NCI-H1694 (cell line): ENCODE results near the gene TUBB1.
"Not testable (repeated sequence)": the region's sequence is repeated elsewhere in the genome, so short reads cannot be mapped to it uniquely, and the experiment has no call there.

Experiments used
- DNase-seq: peaks from one replicate; lab custom pipeline; 2025; lab: John Stamatoyannopoulos, UW

TUBB1 gene

DNA sequence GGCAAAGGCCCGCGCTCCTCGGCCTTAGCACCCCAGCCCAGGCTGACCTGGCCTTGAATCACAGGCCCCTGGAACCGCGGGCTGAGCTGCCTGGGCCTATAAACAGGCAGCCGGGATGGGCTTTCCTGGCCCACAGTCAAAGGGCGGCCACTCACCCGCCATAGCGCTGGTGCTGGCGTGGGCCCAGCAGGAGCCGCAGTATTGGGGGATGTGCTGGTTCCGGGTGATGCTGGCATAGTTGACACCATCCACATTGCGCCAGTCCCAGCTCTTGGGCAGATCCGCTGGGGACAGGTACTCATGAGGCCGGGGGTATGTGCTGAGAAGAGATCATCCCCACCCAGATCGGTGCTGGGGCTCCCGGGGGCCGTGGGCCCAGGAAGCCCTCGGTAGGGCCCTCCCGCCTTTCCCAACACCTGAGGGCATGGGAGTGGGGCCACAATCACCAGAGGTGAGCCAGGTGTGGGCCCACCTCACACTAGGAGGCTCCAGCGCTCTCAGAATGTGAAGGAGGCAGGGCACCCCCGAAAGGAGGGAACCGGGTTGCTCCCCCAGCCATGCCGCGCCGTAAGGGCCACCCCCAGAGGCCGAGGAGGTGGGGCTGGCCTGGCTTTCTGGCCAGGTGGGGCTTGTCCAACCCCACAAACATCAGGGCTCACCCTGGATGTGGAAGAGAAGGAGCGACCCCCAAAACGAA lies 12.9 kb upstream of the TUBB1 start:
- DNase-seq: no peak

DNA sequence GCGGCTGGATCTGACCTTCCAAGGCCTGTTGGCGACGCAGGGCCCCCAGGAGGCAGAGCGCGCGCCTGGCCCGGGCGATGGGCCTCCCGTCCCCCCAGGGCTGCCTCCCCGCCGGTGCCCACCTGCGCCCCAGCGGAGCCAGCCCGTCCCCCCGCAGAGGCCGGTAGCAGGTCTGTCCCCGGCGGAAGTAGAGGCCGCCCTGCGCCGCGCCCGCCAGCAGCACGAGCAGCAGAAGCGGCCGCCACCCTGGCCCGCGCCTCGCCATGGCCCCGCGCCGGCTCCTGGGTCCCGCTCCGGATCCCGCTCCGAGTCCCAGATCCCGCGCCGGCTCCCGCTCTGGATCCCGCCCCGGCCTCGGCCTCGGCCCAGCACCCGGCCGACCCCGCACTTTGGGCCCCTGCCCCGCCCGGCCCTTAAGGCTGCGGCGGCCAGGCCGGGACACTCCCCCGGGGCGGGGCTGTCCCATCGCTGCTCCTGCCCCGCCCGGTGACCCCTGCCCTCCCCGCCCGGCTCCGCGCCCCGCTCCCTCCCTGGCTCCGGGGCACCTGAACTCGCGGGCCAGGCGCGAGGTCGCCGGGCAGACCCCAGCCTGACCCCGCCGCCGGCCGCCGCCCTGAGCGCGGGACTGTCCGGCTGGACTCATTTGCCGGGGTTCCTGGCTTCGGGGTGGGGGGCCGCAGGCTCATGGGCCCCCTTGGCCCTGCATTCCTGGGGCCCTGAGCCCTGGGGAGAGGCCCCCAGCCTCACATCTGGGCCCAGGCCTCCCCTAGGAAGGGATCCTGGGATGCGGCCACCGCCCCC lies 12.2 kb upstream of the TUBB1 start, which contains the start of gene CTSZ:
TSS of gene CTSZ (minus strand) at position 391 of the 801 bp plus-strand sequence. CDS start at position 265, 126 bp downstream.
- DNase-seq: no peak

DNA sequence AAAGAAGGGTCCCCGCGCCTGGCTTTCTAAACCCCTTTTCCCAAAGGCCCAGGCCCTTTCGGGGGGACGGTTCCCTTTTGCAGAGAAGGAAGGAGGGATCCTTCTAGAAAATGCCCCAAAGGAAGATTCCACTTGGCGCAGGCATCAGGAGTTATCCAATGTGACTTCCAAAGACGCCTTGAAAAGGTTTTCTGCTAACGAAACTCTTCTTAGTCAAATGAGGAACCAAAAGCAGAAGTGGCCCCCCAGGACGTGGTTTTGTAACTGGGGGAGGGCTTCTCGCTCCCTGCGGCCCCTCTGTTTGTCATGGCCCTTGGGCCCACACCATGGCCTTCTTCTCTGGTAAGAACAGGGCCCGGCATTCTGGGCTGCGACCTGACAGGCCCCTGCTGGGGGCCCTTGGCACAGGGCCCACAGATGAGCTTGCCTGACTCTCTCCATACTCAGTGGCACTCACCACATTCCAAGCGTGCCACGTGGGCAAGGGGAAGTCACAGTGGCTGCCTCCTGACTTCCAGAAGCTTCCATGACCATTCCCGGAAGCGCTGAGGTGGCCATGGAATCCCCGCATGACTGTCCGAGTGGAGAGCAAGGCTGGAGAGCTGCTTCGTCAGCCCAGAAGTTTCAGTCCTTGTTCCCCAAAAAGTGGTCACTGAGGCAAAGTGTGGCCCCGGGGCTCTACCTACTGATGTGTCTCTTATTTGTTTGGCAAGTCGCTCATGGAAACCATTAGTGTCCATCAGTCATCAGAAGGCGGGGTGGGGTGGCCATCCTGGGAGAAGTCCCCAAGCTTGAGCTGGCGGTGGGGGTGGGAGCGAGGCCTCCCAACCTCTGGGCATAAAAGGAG lies 11.3 kb upstream of the TUBB1 start:
- DNase-seq: no peak

DNA sequence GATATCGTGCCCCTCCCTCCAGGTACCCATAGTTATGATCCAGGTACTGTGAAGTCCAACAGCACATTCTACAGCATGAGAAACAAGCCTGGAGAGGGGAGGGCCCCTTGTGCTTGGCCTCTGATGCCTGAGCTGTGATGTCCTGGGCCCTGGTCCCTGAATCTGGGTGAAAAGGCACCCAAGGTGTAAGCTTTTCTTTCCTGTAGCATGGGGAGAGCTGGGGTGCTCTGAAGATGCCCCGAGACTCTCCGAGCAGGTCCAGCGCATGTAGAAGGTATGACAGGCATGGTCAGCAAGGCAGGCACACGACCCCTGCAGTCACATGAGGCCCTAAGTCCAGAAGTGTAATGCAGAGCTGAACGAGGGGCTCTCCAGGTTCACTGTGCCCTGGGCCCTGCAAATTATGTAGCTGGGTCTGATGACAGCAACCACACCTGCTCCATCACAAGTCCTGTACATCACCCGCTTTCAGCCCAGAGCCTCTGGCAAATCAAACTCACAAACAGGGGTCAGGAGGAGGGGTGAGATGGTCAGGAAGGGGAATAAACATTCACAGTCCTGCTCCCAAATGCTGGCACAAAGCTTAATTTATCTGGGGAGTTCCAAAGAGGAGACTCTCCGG lies 10.4 kb upstream of the TUBB1 start:
- DNase-seq: no peak

DNA sequence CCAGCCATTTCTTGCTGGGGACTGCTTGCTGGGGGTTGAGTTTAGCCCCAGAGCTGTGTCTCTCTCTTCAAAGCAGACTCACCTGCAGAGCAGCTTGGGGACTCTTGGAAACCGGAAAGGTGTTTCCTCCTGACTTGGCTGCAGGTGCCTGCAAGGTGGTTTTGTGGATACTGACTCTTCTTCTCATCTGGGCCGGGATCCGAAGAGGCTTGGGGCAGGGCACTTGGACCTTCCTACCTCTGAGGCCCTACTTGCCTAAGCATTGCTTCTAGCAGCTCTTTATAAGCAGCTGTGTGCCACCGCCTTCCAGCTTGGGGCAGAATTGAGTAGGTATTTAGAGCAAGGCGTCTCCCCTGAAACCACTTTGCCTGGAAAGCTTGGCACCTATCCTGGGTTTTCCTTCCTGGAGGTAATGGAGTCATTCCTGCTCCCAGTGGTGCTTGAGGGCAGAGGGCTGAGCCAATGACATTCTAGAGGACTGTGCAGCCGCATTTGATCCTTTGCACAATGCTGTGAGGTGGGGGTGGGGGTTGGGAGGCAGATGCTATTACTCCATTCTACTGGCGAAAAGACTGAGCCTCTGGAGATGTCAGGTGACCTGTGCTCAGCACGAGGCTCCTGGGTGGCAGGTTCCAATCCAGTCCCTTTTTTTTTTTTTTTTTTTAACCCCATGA lies 8.8 kb upstream of the TUBB1 start:
- no peak for DNase-seq

DNA sequence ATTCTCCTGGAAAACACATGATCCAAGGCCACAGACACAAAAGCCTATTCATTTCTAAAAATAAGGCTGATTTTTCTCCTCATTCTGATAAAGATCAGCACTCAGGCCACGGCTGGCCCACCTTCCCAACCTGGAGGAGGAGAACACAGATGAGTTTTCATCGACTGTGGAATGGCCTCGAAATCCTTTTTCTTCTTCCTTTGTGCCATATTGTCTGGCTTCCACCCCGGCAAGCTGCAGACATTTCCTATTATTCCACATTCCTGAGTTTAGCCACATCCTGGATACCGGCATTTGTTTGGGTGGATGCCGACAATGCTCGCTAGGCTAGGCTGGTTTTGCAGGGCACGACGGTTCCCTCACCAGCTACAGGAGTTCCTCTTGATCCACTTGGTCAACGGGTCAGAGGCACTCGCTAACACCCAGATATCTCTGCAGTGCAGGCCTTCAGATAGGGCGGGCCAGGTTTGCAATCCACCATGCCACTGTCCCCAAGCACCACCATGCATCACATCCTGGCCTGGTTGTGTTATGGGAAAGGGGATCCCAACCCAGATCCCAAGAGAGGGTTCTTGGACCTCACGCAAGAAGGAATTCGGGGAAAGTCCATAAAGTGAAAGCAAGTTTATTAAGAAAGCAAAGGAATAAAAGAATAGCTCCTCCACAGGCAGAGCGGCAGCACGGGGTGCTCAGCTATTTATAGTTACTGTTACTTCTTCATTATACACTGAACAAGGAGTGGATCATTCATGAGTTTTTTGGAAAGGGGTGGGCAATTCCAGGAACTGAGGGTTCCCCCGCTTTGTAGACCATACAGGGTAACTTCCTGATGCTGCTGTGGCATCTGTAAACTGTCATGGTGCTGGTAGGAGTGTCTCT lies 8.0 kb upstream of the TUBB1 start:
- no peak for DNase-seq

DNA sequence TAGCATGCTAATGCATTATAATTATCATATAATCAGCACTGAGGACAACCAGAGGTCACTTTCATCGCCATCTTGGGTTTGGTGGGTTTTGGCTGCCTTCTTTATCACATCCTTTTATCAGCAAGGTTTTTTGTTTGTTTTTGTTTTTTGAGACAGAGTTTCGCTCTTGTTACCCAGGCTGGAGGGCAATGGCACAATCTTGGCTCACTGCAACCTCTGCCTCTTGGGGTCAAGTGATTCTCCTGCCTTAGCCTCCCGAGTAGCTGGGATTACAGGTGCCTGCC lies 7.4 kb upstream of the TUBB1 start:
- not testable (repeated sequence) for DNase-seq

DNA sequence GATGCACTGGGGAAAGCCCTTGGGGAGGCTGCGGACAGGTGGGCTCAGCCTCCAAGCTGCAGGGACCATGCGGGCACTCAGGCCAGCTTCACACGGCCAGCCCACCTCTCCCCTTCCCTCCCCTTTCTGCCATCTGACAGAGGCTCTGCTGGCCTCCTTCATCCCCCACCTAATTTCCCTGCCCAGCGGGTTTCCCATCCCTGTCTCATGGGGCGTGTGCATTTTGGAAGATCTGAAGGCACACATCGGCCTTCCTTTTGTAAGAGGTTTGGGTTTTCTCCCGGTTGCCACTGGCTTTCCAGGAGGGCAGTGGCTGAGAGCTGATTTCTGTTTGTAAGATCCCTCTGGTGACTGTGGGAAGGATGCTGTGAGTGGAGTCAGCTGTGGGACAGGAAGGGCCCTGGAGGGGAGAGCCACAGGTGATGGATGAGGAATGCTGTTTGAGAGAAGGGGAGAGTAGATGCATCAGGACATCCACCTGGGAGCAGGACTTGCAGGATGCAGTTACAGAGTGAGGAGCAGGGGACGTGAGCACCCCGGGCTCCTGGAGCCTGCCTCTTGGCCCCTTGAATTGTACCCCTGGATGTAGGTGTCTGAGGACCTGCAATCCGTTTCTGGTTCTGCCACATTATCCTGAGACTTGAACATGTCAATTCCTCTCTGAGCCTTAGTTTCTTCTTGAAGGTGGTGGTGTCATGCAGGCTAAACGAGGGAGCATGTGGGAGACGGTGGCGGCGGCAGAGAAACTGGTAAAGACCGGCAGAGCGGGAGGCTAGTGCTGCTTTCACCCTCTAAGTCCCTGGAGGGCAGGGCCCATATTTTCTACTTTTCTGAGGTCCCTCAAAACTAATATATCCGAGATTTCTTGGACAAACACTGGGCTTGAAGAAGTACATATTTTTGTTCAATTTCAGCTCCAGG lies 5.9 kb upstream of the TUBB1 start:
- no peak for DNase-seq

DNA sequence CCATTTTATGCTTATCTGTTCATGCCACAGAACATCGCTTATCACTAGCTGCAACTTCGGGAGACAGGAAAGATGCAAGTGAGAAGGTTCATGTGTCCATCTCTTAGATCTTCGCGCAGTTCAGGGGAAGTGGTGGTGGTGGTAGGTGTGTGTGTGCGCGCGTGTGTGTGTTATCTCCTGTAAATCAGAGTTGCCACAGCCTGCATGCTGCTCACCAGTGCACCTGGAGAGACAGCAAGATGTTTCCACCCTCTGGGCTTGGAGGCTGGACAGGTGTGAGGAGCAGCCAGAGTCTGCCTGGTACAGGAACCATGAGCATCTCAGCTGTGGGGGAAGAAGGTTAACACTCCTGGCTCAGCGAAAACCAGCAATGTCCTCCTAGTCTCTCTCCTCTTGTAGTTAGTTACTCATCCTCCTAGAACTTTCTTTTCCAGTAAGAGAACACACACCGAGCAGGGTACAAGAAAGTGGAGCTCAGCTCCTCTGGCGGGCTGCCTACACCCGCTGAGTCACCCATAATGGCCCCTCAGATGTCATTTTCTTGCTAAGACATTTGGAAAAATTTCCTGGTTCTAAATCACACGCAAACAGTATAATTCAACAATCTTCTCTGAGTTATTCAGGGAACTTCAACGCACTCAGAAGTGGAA lies 5.1 kb upstream of the TUBB1 start:
- DNase-seq: no peak

DNA sequence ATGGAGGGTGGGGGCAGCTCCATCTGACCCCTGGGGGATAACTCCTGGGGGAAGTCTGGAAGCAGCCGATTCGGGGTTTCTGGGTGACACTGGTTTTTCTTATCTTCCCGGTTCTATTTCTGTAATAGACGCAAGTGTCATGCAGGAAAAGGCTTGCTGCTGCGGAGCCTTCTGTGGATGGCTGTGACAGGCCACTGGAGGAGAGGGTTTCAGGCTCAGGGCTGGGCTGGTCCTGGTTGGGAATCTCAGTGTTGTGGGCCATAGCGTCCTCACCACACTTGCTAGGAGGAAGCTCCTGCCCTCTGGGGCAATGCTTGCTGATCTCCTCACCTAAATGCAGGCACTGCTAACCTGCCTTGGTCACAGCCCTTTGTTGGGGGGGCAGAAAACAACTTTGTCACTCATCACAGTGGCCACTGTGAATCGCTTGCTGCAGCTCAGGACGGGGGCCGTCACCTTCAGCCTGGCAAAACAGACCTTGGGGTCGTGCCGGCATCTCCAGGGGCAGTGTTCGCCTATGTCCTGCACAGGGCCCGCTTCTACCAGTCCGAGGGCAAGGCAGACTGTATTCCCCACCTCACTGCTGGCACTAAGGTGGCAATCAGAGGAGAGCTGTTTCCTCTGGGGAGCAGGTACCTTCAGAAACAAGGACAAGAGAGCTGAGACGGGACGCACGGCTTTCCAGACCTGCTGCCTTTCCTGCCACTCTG lies 4.4 kb upstream of the TUBB1 start:
- DNase-seq: no peak

DNA sequence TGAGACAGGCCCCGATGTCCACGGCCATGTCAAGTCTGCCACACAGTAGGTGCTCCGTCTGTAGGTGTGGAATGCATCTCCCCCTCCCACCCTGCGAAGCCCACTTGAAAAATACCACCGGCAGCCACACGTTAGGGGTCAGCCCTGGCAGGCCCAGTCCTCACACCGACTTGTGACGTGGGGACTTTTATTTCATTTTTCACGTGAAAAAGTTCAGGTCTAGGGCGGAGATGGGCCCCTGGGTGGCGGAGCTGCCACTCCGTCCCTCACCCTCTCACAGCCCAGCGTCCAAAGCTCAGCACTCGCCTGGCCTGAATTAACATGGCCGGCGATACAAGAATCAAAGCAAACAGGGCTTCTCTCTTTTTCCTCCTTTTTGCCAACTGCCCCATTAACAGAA lies 3.8 kb upstream of the TUBB1 start:
- DNase-seq: no peak

DNA sequence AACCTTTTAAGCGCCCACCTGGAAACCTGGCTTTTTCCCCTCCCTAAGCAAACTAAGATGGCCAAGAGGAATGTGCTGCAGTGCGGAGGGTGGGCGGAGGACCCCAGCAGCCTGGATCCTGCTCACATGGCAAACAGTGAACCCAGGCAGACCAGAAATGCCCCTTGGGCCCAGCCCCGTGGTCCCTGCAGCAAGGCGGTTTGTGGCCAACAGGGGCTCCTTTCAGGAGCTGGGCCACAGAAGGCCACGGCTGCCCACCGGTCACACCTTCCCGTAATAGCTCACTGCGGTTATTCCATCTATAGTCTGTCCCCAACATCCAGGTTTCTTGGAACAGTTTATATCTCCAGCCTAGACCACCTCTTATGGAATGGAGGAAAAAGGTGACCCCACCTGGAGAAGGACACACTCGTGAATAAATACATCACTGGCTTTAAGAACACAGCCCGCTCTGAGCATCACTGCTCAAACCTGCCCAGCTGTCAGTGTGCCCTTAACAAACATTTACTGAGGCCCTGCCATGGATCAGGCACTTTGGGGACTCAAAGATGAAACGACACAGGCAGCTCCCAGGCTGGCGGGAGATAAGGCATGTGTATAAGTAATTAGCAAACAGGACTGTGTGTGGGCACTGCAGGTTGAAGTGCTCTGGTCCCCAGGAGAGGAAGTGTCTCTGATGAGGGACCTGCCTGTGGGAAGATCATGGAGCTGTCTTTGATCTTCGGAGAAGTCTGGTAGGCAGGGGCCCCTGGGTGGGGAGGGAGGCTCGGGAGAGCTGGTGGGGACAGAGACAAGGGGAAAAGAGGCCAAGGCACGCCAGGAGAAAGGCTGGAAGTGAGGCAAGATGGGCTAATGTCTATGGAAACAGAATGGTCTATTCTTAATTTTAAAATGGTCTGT lies 3.2 kb upstream of the TUBB1 start:
- no peak for DNase-seq

DNA sequence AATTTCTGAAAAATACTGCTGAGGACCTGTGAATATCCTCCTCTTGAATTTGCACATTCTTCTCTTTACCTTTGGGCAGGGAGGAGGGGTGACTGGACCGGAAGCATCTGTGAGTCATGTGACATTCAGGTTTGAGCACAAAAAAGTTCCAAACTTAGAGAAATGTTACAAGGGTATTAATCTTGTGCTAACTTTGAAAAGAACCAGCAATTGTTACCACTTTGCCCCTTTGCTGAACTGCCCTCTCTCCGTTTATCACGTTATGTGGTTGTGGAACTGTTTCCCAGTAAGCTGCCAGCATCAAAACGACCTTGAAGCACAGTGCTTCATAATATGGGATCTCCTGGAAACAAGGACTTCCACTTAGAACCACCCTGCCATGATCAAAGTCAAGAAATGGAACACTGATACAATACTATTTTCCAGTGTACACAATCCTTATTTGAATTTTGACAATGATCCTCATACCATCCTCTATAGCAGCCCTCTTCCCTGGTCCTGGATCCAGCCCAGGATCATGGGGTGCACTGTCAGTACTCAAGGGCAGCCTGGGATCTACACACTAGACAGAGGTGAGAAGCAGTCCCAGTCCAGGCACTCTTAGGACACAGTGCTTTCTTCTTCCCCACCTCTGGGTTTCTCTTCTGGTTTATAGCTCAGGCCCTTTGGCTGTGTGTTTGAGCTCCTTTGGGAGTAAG lies 2.3 kb upstream of the TUBB1 start:
- DNase-seq: no peak

DNA sequence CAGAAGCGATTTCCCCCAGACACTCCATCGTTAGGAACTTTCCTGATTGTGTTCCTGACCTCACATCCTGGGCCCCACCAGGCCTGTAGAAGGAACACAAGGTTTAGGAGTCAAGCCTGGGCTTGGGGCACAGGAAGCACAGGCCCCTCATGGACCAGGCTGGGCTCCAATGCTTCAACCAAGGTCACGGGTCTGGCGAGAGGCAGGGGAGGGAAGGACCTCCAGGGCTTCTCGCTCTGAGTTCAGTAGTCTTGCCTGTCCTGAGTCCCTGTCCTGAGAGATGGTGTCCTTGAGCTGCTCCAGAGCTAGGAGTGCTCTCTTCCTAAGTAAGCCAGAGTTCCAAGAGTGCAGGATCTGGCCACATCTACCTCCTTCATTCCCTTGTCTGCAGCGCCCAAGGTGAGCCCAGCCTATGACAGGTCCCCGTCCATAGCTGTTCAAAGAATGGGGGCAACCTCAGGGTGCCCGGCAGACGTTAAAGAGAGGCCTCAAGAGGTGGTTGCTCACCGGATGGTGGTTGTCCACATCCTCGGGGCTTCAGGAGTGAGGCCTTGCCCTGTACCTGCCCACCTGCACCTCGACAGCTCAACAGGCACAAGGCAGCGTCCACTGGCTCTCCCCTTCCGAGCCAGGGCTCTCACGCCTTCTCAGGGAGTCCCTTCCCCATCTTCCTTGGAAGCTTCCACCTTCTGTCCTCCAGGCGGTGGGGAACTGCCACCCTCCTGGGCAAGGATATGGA lies 1.6 kb upstream of the TUBB1 start:
- DNase-seq: no peak

DNA sequence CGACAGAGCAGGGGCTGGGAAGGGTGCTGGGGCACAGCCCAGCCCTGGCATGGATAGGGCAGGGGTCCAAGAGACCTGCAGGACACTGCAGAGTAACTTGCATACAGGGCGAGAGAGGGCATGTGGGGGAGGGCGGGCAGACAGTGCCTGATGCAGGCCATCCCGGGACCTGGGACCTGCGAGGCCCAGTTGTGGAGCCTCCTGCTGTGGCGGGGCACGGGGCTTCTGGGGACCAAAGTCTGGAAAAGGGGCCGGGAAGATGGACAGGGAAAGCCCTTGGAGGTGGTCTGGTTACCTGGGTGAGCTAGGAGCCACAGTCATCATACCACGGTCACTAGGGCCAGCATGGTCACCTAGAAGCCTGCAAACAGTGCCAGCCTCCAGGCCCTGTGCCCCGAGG lies 412 bp upstream of the TUBB1 start:
- no peak for DNase-seq

DNA sequence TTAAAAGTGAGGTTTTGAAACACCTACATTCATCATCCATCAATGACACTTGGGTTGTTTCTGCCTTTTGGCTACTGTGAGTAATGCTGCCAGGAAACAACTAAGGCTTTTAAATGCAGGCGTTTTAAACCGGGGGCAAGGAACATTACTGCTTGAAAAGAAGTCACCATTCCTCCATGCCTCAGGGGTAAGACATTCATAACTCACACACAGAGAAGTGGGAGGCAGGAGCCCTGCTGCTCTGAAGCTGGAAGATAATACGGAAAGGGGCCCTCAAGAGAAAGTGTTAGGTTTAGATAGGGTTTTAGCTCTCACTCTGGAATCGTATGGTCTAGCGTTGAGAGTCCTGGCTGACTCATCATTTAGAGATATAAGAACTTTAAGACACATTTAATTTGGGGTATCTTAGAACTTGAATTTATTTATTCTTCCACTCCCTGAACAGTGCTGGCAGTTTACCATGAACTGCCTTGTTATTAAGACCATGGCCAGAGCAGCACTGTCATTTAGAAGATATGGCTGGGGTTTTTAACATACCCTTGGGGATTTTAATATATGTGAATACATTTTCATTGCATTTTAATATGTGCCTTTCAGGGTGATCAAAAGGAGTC lies 1.8 kb downstream of the TUBB1 start:
- DNase-seq: no peak
